ENCODE results near the gene PPP1R3D. TPM values are rescaled to one million over a fixed set of nuclear protein-coding genes. Genes with fewer than 3 reads are reported as not detected.

PPP1R3D gene
- total RNA-seq, 1 donor from 2014 or later, result 7.1 TPM

DNA sequence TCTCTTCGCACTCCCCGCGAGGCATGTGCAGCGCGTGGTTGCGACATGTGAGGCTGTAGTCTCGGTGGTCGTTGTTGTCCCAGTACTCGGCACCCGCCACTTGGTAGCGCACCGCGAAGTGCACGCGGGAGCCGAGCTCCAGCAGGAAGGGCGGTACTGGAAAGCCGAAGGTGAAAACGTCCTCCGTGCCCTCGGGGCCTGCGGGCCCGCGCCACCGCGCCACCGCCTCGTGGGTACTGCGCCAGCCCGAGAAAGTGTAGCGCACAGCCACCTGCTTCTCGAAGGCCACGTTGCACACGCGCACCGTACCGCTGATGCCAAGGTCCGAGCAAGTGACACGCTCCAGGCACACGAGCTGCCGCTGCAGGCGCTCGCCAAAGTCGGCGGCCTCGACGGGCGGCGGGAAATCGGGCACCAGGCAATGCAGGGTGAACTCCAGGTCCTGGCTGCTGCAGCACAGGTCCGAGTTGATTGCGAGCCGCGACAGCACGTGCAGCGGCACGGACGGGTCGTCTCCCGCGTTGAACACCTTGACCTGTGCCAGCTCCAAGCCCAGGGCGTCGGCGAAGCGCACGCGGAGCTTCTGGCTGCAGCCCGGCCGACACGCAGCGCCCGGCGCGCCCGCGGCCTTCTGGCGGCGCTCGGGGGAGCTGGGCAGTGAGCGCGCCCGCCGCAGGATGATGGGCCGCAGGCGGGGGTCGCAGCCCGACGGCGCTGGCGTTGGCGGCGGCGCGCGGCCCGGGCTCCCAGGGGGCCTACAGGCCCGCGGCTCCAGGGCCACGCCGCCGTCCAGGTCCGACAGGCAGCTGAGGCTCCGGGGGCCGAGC, 840 bp downstream of the PPP1R3D start:
- Mint-ChIP-seq H3K36me3 (ENCODE audit: low read depth) (peaks cover 27% of the 10 kb centered on the region), H3K27ac (no peak overlapping the region), H3K4me1 (peaks cover 39% of the 10 kb centered on the region), H3K9me3 (no peaks in the 10 kb centered on the region), H3K4me3 (peak overlapping the region; percentile 97), H3K27me3 (no peaks in the 10 kb centered on the region)
- ChIA-PET POLR2A (interaction anchor here (0.9 to 2.3 kb wide), 3 partner anchors 9 to 119 kb away, joined by 4 to 8 read pairs (median 7); no protein-coding TSS in a partner anchor), CTCF (interaction anchor here (1.0 to 1.5 kb wide), 2 partner anchors 9 to 323 kb away, joined by 3 to 4 read pairs; no protein-coding TSS in a partner anchor)
- DNase-seq, result peak; percentile 20
- TF ChIP-seq, protein P1, sequence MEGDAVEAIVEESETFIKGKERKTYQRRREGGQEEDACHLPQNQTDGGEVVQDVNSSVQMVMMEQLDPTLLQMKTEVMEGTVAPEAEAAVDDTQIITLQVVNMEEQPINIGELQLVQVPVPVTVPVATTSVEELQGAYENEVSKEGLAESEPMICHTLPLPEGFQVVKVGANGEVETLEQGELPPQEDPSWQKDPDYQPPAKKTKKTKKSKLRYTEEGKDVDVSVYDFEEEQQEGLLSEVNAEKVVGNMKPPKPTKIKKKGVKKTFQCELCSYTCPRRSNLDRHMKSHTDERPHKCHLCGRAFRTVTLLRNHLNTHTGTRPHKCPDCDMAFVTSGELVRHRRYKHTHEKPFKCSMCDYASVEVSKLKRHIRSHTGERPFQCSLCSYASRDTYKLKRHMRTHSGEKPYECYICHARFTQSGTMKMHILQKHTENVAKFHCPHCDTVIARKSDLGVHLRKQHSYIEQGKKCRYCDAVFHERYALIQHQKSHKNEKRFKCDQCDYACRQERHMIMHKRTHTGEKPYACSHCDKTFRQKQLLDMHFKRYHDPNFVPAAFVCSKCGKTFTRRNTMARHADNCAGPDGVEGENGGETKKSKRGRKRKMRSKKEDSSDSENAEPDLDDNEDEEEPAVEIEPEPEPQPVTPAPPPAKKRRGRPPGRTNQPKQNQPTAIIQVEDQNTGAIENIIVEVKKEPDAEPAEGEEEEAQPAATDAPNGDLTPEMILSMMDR (IDR thresholded peaks at IDR 0.05), result no peak
- intact Hi-C loops (cut with micrococcal nuclease), result no loop called here
- ATAC-seq (ENCODE audit: low read depth), result no peak

DNA sequence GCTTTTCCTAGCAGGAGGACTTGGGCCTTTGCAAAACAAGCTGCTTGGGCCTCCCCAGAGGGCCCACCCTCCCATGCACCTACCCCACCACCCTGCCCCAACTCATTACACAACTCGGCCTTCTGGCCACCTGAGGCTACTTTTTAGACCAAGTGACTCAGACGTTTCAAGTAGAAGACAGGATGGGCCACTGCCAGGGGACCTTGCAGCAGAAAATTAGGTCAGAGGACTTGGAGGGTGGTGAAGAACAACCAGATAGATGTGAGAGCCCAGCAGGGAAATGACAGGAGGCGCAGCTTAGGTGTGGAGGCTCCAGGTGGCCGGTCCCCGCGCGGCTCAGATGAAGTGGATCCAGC, 1.4 kb downstream of the PPP1R3D start:
- DNase-seq, result no peak
- Mint-ChIP-seq H3K36me3 (ENCODE audit: low read depth) (peaks cover 21% of the 10 kb centered on the region), H3K27me3 (no peaks in the 10 kb centered on the region), H3K27ac (no peak overlapping the region), H3K4me3 (peak overlapping the region; percentile 78), H3K9me3 (no peaks in the 10 kb centered on the region), H3K4me1 (peaks cover 40% of the 10 kb centered on the region)
- TF ChIP-seq, protein P1 (IDR thresholded peaks at IDR 0.05), result no peak
- POLR2A ChIA-PET, result interaction anchor here (2.3 kb wide), 1 partner anchor 10 kb away, joined by 7 read pairs; no protein-coding TSS in a partner anchor
- intact Hi-C loops (cut with micrococcal nuclease), result no loop called here
- no peak for ATAC-seq (ENCODE audit: low read depth)
- CTCF ChIA-PET, result no interaction called here

DNA sequence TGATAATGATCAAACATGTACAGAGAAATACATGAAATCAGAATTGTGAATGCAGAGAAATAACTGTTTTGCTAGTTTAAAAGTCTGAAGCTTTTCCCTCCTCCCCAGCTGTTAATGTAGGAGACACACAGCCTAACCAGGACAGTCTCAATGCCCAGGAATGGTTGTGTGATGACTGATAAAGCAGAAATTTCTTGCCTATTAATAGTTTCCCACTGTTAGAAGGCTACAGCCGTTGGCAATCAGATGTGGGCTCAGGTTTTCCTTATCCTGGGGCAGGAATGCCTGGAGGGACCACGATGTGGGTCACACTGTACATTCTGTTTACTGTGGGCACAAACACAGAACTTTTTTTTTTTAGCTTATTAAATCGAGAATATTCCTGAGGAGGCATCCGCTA, 1.9 kb downstream of the PPP1R3D start:
- no peak for ATAC-seq (ENCODE audit: low read depth)
- peak overlapping the region; percentile 78 for H3K4me3 Mint-ChIP-seq
- POLR2A ChIA-PET, result no interaction called here
- peaks cover 40% of the 10 kb centered on the region for H3K4me1 Mint-ChIP-seq
- H3K9me3 Mint-ChIP-seq, result no peaks in the 10 kb centered on the region
- H3K27me3 Mint-ChIP-seq, result no peaks in the 10 kb centered on the region
- peaks cover 20% of the 10 kb centered on the region for H3K36me3 Mint-ChIP-seq (ENCODE audit: low read depth)
- TF ChIP-seq, protein P1 (IDR thresholded peaks at IDR 0.05), result no peak
- no peak overlapping the region for H3K27ac Mint-ChIP-seq
- intact Hi-C loops (cut with micrococcal nuclease), result no loop called here
- DNase-seq, result no peak
- CTCF ChIA-PET, result no interaction called here

DNA sequence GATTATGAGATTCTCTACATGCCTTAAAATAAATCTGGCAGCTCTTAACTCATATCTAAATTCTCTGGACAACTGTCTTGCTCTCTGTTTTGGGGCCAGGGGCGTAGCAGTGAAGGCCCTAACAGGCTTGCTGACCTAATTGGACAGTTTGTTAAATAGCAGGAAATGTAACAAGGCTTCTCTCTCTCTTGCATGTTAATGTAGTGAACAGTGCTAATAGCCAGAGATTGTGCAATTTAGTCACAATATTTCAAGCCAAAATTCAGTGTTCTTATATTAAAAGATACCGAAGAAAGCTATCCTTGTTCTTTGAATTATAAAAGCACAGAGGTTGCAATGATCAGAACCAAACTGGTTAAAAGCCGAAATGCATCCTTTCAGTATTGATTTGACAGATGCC, 3.0 kb downstream of the PPP1R3D start:
- Mint-ChIP-seq H3K27me3 (no peaks in the 10 kb centered on the region), H3K9me3 (no peaks in the 10 kb centered on the region), H3K4me1 (peaks cover 40% of the 10 kb centered on the region), H3K27ac (no peak overlapping the region), H3K4me3 (no peak overlapping the region), H3K36me3 (ENCODE audit: low read depth) (peaks cover 13% of the 10 kb centered on the region)
- ChIA-PET POLR2A (no interaction called here), CTCF (interaction anchor here (3.8 kb wide), 1 partner anchor 13 kb away, joined by 15 read pairs; no protein-coding TSS in a partner anchor)
- DNase-seq, result no peak
- TF ChIP-seq, protein P1 (IDR thresholded peaks at IDR 0.05), result no peak
- no peak for ATAC-seq (ENCODE audit: low read depth)
- intact Hi-C loops (cut with micrococcal nuclease), result no loop called here

DNA sequence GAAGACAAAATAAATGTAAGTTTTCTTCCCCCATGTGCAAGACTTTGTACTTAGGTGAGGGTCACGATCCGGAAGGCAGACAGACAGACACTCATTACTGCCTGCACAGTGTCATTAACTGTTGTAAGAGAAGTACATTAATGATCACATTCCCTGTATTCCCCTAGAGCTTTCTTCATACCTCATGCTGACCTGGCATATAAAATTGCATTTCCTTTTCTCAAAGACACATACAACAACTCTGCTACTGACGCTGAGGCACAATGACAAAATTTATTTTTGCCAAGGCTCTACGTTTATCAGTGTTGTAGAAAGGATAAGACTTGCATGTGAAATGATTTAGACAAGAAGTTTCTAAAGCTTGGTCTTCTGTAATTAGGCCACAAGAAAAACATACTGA, 3.7 kb downstream of the PPP1R3D start:
- H3K9me3 Mint-ChIP-seq, result no peaks in the 10 kb centered on the region
- ATAC-seq (ENCODE audit: low read depth) (no peak), DNase-seq (no peak)
- TF ChIP-seq, protein P1 (IDR thresholded peaks at IDR 0.05), result no peak
- intact Hi-C loops (cut with micrococcal nuclease), result no loop called here
- CTCF ChIA-PET, result interaction anchor here (3.8 kb wide), 1 partner anchor 14 kb away, joined by 15 read pairs; no protein-coding TSS in a partner anchor
- H3K27me3 Mint-ChIP-seq, result no peaks in the 10 kb centered on the region
- POLR2A ChIA-PET, result no interaction called here
- no peak overlapping the region for H3K4me3 Mint-ChIP-seq
- peaks cover 38% of the 10 kb centered on the region for H3K4me1 Mint-ChIP-seq
- H3K27ac Mint-ChIP-seq, result no peak overlapping the region
- H3K36me3 Mint-ChIP-seq (ENCODE audit: low read depth), result peaks cover 12% of the 10 kb centered on the region
